T-helper 9 cell (primary cell): ENCODE data around the gene RNF157.

ENCODE experiments used
- DNase-seq: peaks from one replicate; pipeline ENCODE4 v3.0.0-alpha.2; 2020

RNF157 gene

GRCh38 chr17:76121932-76122430 is 118.3 kb downstream of the RNF157 start:
- DNase-seq, result no peak

- no peak for DNase-seq
Measured at GRCh38 chr17:76120658-76121008, 119.7 kb downstream of the RNF157 start.

GRCh38 chr17:76119409-76120371 is 120.6 kb downstream of the RNF157 start:
- DNase-seq, result no peak

- no peak for DNase-seq
Measured at GRCh38 chr17:76115138-76115754, 125.0 kb downstream of the RNF157 start.

- no peak for DNase-seq
Measured at GRCh38 chr17:76111956-76112355, 128.3 kb downstream of the RNF157 start.

- DNase-seq, result no peak
Measured at GRCh38 chr17:76107509-76107908, 132.8 kb downstream of the RNF157 start.

- DNase-seq, result no peak
Measured at GRCh38 chr17:76106703-76107102, 133.6 kb downstream of the RNF157 start.

- no peak for DNase-seq
Measured at GRCh38 chr17:76104896-76105231, 135.4 kb downstream of the RNF157 start.

GRCh38 chr17:76104140-76104895 is 136.0 kb downstream of the RNF157 start:
- peak; percentile 16 for DNase-seq

GRCh38 chr17:76103274-76104139 is 136.8 kb downstream of the RNF157 start, which contains the start of gene EXOC7:
EXOC7 (minus strand) TSS chr17:76103787; CDS start chr17:76103692, 95 bp downstream.
- DNase-seq, result peak; percentile 88

- DNase-seq, result no peak
Measured at GRCh38 chr17:76102944-76103273, 137.4 kb downstream of the RNF157 start.

GRCh38 chr17:76097716-76098295 is 142.5 kb downstream of the RNF157 start:
- DNase-seq, result no peak

- DNase-seq, result no peak
Measured at GRCh38 chr17:76095943-76096342, 144.3 kb downstream of the RNF157 start.

- DNase-seq, result no peak
Measured at GRCh38 chr17:76094046-76094445, 146.2 kb downstream of the RNF157 start.

GRCh38 chr17:76092526-76093413 is 147.5 kb downstream of the RNF157 start:
- DNase-seq, result no peak
